Upper lobe of right lung (tissue), 1 donor: ENCODE results near the gene IFNA4. TPM values are rescaled to one million over a fixed set of nuclear protein-coding genes. Genes with fewer than 3 reads are reported as not detected.

Source experiments
- ATAC-seq: fragments of 200-7000 bp; cut with Tn5 transposase; one replicate; pipeline ENCODE4 v1.9.1; 2020; ENCODE audit warnings: mild to moderate bottlenecking, moderate library complexity
- DNase-seq: peaks from one replicate; pipeline ENCODE4 v3.0.0-alpha.2; 2020
- H3K27ac ChIP-seq: fragments of 200-600 bp; one replicate; pipeline ENCODE4 v1.8.0; 2022
- H3K27me3 ChIP-seq: fragments of 200-600 bp; one replicate; pipeline ENCODE4 v1.8.0; 2022; ENCODE audit warnings: mild to moderate bottlenecking
- H3K36me3 ChIP-seq: fragments of 200-600 bp; one replicate; pipeline ENCODE4 v1.8.0; 2022
- H3K4me1 ChIP-seq: fragments of 200-600 bp; one replicate; pipeline ENCODE4 v1.8.0; 2022
- H3K4me3 ChIP-seq: fragments of 200-600 bp; one replicate; pipeline ENCODE4 v1.8.0; 2022; ENCODE audit warnings: mild to moderate bottlenecking
- H3K9me3 ChIP-seq: fragments of 200-600 bp; one replicate; pipeline ENCODE4 v1.8.0; 2022
- CTCF ChIP-seq: fragments of 200-600 bp; IDR thresholded peaks from one replicate; pipeline ENCODE4 v1.8.0; 2022; ENCODE audit warnings: antibody characterized with exemption
- intact Hi-C: fragments of 100-400 bp; cut with DNase I; formaldehyde crosslinking; loops from one replicate; pipeline ENCODE4 v1.11.0; 2022
- total RNA-seq: library from RNA; stranded (reverse); fragmentation: NEBNext Ultra II Directional; extraction: Animal tissue kit (Norgen Biotek cat#: 25700); gene quantifications from one replicate; pipeline ENCODE4 v1.2.1, GENCODE V29; 2021
- donor health status: DM: no; HTN: yes; CAD: no; lungs with severe emphysema.

The IFNA4 gene
- total RNA-seq, 1 donor from 2014 or later: not detected

GRCh38 chr9:21144603-21145002, 42.8 kb downstream of the IFNA4 start:
- TF ChIP-seq CTCF: no peak

GRCh38 chr9:21141427-21141882, 45.9 kb downstream of the IFNA4 start, which contains the start of gene IFNW1:
TSS of gene IFNW1 (minus strand) at chr9:21141832. CDS start at chr9:21141570, 262 bp downstream.
- no peak within 1 kb of the TSS for H3K4me3 ChIP-seq
- no peak for DNase-seq
- H3K27ac ChIP-seq: no peak within 1 kb of the TSS
- no peak for TF ChIP-seq CTCF
- H3K4me1 ChIP-seq: no peaks in the 10 kb centered on the region
- H3K27me3 ChIP-seq: no peaks in the 10 kb centered on the region
- no peak for ATAC-seq
- no peaks in the 10 kb centered on the region for H3K36me3 ChIP-seq
- H3K9me3 ChIP-seq: no peaks in the 10 kb centered on the region
- intact Hi-C loops: no loop called here

More at GRCh38 chr9:21144603-21145002, 42.8 kb downstream of the IFNA4 start:
- intact Hi-C loops: no loop called here
- ATAC-seq (no peak), DNase-seq (no peak)
- H3K27me3 ChIP-seq: no peaks in the 10 kb centered on the region
- no peaks in the 10 kb centered on the region for H3K36me3 ChIP-seq
- H3K9me3 ChIP-seq: no peaks in the 10 kb centered on the region
- H3K4me1 ChIP-seq: no peaks in the 10 kb centered on the region
- H3K4me3 ChIP-seq: no peak overlapping the region
- no peak overlapping the region for H3K27ac ChIP-seq

- no peaks in the 10 kb centered on the region for H3K27me3 ChIP-seq
- no peak overlapping the region for H3K4me3 ChIP-seq
- no peak for ATAC-seq
- no peak for DNase-seq
- intact Hi-C loops: no loop called here
- no peak overlapping the region for H3K27ac ChIP-seq
- H3K36me3 ChIP-seq: no peaks in the 10 kb centered on the region
- H3K9me3 ChIP-seq: no peaks in the 10 kb centered on the region
- TF ChIP-seq CTCF: no peak
- H3K4me1 ChIP-seq: no peaks in the 10 kb centered on the region
These were observed 50.4 kb downstream of the IFNA4 start for GRCh38 chr9:21137020-21137419.

Other genes with a start within 250 kb of the IFNA4 start
- gene HACD4, start 155.9 kb downstream of the IFNA4 start, total RNA-seq: 10.6 TPM
- not detected for gene IFNB1, start 109.6 kb downstream of the IFNA4 start, total RNA-seq
- gene IFNW1, start 45.8 kb downstream of the IFNA4 start, total RNA-seq: not detected
- gene IFNA21, start 20.9 kb downstream of the IFNA4 start, total RNA-seq: not detected
- gene IFNA7, start 14.6 kb upstream of the IFNA4 start, total RNA-seq: not detected
- gene IFNA10, start 19.6 kb upstream of the IFNA4 start, total RNA-seq: not detected
- not detected for gene IFNA16, start 29.7 kb upstream of the IFNA4 start, total RNA-seq
- gene IFNA17, start 40.6 kb upstream of the IFNA4 start, total RNA-seq: not detected
- gene IFNA14, start 52.4 kb upstream of the IFNA4 start, total RNA-seq: not detected
- gene IFNA5, start 117.7 kb upstream of the IFNA4 start, total RNA-seq: not detected
- gene KLHL9, start 147.8 kb upstream of the IFNA4 start, total RNA-seq: 22.2 TPM
- not detected for gene IFNA6, start 163.3 kb upstream of the IFNA4 start, total RNA-seq
- not detected for gene IFNA13, start 180.5 kb upstream of the IFNA4 start, total RNA-seq
- gene IFNA2, start 197.8 kb upstream of the IFNA4 start, total RNA-seq: not detected
- not detected for gene IFNA8, start 221.5 kb upstream of the IFNA4 start, total RNA-seq